GM18519 (cell line): ENCODE measurements around the gene PRSS56.

Experiments used
- ATAC-seq: cut with Tn5 transposase; IDR thresholded peaks from one replicate; pipeline ENCODE4 v1.9.1; 2021; ENCODE audit warnings: mild to moderate bottlenecking, moderate library complexity; ENCODE audit not compliant: unreplicated experiment, low FRiP score

PRSS56 gene

GRCh38 chr2:232519581-232520438 lies at the start of gene PRSS56:
TSS of gene PRSS56 (plus strand) at chr2:232520388. CDS start at chr2:232520599, 211 bp downstream.
- no peak for ATAC-seq

- no peak for ATAC-seq
Measured at GRCh38 chr2:232473467-232473890, 46.7 kb upstream of the PRSS56 start.

- no peak for ATAC-seq
Measured at GRCh38 chr2:232476045-232476444, 44.1 kb upstream of the PRSS56 start.

- ATAC-seq = no peak
Measured at GRCh38 chr2:232476791-232477190, 43.4 kb upstream of the PRSS56 start.

GRCh38 chr2:232477751-232478510 lies 42.3 kb upstream of the PRSS56 start:
- no peak for ATAC-seq

- no peak for ATAC-seq
Measured at GRCh38 chr2:232478571-232479340, 41.4 kb upstream of the PRSS56 start.

- ATAC-seq = no peak
Measured at GRCh38 chr2:232479341-232480200, 40.6 kb upstream of the PRSS56 start.

GRCh38 chr2:232480201-232481190 lies 39.7 kb upstream of the PRSS56 start:
- no peak for ATAC-seq

- no peak for ATAC-seq
Measured at GRCh38 chr2:232481322-232482140, 38.7 kb upstream of the PRSS56 start.

- ATAC-seq = no peak
Measured at GRCh38 chr2:232482301-232483238, 37.6 kb upstream of the PRSS56 start.

- no peak for ATAC-seq
Measured at GRCh38 chr2:232483311-232483922, 36.8 kb upstream of the PRSS56 start.

GRCh38 chr2:232483923-232484627 lies 36.1 kb upstream of the PRSS56 start:
- no peak for ATAC-seq

- ATAC-seq = no peak
Measured at GRCh38 chr2:232484628-232485347, 35.4 kb upstream of the PRSS56 start.

GRCh38 chr2:232485348-232485756 lies 34.8 kb upstream of the PRSS56 start:
- ATAC-seq = no peak
